NCI-H526 (cell line): ENCODE data around the gene DCAF12L1.

ENCODE experiments used
- DNase-seq, 2 experiments: peaks; one replicate each; lab custom pipeline; 2025; lab: John Stamatoyannopoulos, UW

Gene DCAF12L1

DNA sequence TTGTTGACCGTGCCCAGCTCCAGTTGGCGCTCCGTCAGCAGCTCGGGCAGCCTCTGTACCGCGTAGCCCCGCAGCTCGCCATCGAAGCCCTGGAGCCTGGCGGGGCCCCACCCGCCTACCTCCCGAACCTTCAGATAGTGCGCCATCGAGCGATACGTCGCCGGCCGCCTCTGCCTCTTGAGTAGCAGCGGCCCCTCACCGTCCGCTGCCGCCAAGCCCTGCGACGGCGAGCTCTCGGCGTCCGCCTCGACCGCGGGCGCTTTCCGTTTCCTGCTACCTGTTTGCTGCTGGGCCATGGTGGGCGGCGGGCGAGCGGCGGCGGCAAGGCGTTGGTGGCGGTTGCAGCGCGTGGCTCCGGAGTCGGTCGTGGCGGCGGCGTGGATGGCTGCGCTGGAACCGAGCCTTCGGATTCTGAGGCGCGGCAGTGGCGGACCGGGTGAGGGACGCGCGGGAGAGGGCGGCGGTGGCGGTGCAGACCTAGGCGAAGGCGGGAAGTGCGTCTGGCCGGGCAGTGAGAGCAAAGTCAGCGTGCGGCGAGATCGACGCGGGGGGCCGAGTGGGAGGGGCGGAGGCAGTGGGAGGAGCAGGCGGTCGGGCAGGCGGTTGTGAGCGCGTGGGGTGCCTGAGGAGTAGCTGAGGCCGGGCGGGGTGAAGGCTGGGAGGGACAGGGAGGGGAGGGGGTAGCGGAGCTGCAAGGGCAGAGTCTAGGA lies at the start of gene DCAF12L1:
TSS of gene DCAF12L1 (minus strand) at position 502 of the 710 bp plus-strand sequence. CDS start at position 296, 206 bp downstream.
- DNase-seq = no peak

DNA sequence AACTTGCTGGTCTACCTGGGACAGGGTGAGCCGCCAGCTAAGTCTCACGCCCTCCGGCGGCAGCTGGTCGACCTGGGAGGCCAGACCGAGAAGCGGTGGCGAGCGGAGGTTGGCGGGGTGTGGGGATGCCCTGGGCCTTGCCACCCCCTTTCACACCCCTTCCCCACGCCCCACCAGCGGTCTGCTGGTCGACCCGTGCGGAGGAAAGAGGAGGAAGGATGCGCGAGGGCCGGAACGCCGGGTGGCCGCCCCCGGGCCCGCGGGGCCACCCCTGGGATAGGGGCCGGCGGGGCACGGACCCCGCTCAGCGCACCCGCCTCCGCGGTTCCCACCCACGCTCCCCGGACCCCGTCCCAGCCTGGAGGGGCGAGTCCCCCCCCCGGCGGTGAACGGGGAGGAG lies 28.3 kb upstream of the DCAF12L1 start:
- no peak for DNase-seq

DNA sequence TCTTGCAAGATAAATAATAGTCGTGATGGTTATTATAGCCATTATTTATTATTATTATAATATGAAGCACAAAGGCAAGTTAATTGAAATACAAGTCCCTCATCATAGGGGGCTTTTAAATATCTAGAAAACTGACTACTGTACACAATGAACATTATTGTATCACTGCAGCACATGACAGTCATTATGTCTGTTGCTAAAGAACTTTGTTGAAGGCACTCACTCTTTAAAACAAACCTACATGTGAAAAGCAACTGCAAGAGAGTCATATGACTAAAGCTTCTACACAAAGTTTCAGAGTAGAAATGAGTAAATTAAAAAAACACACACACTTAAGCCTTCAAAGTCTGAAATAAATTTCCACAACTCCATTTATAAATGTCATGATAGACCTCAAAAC lies 23.3 kb upstream of the DCAF12L1 start:
- no peak for DNase-seq

DNA sequence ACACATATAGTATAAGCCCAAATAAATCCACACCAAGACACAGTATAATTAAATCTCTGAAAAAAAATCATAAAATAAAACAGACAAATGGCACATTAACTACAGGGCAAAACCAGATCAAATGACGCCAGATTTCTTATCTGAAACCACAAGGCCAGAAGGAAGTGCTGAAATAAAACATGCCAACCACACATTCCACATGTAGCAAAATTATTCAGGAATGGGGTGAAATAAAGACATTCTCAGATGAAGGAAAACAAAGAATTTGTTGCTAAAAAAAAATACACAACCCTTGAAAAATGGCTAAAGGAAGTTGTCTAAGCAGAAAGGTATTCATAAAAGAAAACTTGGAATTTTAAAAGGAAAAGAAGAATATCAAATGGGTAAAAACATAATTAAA lies 4.5 kb upstream of the DCAF12L1 start:
- no peak for DNase-seq

DNA sequence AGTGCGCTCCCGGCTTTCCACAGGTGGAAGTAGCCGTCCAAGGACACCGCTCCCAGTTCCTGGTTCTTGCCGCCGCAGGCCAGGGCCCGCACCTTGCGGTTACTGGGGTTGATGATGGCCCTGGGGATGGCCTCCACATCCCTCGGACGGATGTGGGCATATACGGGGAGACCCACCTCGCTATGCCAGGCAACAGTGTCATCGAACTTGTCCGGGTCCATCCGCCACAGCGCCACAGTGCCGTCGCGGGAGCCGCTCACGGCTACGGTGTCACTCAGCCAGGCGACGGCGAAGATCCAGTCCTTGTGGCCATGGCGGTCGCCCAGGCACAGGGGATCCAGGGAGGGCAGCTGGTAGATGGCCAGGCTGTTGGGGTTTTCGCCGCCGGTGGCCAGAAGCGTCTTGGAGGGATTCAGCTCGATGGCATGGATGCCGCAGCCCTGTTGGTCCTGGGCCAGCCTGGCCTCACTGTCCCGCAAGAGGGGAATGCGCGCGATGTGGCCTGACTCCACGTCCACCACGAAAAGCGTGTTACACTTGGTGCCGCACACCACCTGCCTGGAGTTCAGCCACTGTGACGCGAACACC lies 795 bp downstream of the DCAF12L1 start:
- DNase-seq = no peak

DNA sequence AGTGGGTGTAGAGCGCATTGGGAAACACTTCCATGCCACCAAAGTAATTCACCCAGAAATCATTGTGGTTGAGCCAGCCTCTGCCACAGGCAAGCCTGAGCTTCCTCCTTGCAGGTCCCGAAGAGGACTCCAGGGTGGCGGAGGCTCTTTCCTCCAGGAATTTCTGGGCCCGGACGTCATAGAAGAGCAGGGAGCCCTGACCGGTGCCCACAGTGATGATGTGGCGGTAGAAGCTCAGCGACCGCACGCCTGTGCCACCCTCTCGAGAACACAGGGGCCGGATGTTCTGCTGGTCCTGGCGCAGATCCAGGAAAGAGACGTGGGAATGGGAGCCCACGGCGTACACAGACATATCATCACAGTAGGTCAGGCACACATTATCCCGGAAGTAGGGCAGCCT lies 1.3 kb downstream of the DCAF12L1 start:
- DNase-seq = no peak

DNA sequence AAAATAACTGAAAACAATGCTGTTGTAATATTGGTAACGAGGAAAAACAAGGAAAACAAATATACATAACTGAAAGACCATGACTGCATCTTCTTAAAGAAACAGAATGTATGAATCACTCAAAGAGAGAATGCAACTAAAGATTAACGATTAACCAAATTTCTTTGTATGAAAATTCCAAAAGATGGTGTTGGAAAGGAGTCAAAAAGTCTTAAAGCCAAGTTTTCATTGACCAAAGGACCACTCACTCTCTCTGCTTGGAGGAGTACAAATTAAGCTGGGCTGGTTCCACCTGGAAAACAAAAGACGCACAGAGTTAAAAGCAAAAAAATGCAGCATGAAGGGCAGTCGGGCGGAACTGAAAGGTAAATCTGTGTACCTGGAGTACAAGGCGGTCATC lies 1.8 kb downstream of the DCAF12L1 start:
- no peak for DNase-seq

DNA sequence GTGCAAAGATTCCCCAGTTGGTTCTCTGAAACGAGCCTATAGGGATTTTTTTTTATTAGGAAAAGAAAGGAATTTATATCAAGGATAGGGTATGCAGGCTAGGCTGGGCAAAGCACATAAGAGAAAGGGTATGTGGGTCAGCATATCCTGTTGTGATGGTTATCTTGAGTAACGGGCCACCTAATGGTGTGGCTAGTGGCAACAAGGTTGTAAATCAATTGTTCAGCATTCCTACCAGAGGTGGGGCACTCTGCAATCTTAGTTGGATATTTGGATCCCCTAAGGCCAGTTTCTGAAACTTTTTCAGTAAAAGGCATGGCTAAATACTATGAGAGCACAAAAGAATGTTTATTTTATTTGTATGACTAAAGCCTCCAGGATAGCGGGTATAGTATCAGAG lies 42.7 kb downstream of the DCAF12L1 start:
- no peak for DNase-seq
